Stimulated activated naive CD4-positive, alpha-beta T cell treated with Interleukin-2 at 50 U/mL for 16 hours (primary cell): ENCODE measurements around the gene KTI12.
"Not testable (repeated sequence)": the region's sequence is repeated elsewhere in the genome, so short reads cannot be mapped to it uniquely, and the experiment has no call there.

Experiments
- DNase-seq: peaks from one replicate; lab custom pipeline; 2025; lab: John Stamatoyannopoulos, UW

KTI12 gene

GRCh38 chr1:52037909-52038308 lies 4.3 kb upstream of the KTI12 start:
- no peak for DNase-seq

GRCh38 chr1:52037402-52037814 lies 3.8 kb upstream of the KTI12 start:
- DNase-seq: no peak

GRCh38 chr1:52034050-52034384 lies 407 bp upstream of the KTI12 start:
- DNase-seq: no peak

GRCh38 chr1:52032785-52033131 lies 852 bp downstream of the KTI12 start:
- no peak for DNase-seq

- no peak for DNase-seq
Measured at GRCh38 chr1:52032124-52032784, 1.4 kb downstream of the KTI12 start.

- not testable (repeated sequence) for DNase-seq
Measured at GRCh38 chr1:52028839-52029238, 4.8 kb downstream of the KTI12 start.

- DNase-seq: no peak
Measured at GRCh38 chr1:52028328-52028727, 5.3 kb downstream of the KTI12 start.

GRCh38 chr1:52026278-52026677 lies 7.3 kb downstream of the KTI12 start:
- DNase-seq: no peak

- DNase-seq: no peak
Measured at GRCh38 chr1:52022133-52022532, 11.5 kb downstream of the KTI12 start.

- DNase-seq: no peak
Measured at GRCh38 chr1:52008071-52008809, 25.4 kb downstream of the KTI12 start.

- no peak for DNase-seq
Measured at GRCh38 chr1:52007215-52008002, 26.2 kb downstream of the KTI12 start.

GRCh38 chr1:52006081-52006553 lies 27.5 kb downstream of the KTI12 start:
- DNase-seq: not testable (repeated sequence)

GRCh38 chr1:52005548-52005947 lies 28.1 kb downstream of the KTI12 start:
- not testable (repeated sequence) for DNase-seq

- DNase-seq: no peak
Measured at GRCh38 chr1:52003877-52004276, 29.7 kb downstream of the KTI12 start.

GRCh38 chr1:52002038-52002917 lies 31.3 kb downstream of the KTI12 start:
- DNase-seq: peak; percentile 6

- DNase-seq: no peak
Measured at GRCh38 chr1:51998701-51999100, 34.9 kb downstream of the KTI12 start.

- DNase-seq: no peak
Measured at GRCh38 chr1:51997974-51998382, 35.6 kb downstream of the KTI12 start.

- peak; percentile 65 for DNase-seq
Measured at GRCh38 chr1:51990478-51990965, 43.1 kb downstream of the KTI12 start, which contains the start of gene RAB3B. Gene RAB3B, minus strand, starts transcription at chr1:51990700. Its CDS starts 13,583 bp downstream, at chr1:51977117.

GRCh38 chr1:51989582-51990477 lies 43.8 kb downstream of the KTI12 start:
- no peak for DNase-seq

- no peak for DNase-seq
Measured at GRCh38 chr1:51988254-51988653, 45.4 kb downstream of the KTI12 start.

GRCh38 chr1:51986718-51987117 lies 46.9 kb downstream of the KTI12 start:
- no peak for DNase-seq
